Fibroblast of skin of right biceps (primary cell): ENCODE measurements around the gene TEX54.
"Not testable (repeated sequence)": the region's sequence is repeated elsewhere in the genome, so short reads cannot be mapped to it uniquely, and the experiment has no call there.

Experiments
- DNase-seq: peaks from one replicate; pipeline ENCODE4 v3.0.0-alpha.2; 2013

The TEX54 gene

DNA sequence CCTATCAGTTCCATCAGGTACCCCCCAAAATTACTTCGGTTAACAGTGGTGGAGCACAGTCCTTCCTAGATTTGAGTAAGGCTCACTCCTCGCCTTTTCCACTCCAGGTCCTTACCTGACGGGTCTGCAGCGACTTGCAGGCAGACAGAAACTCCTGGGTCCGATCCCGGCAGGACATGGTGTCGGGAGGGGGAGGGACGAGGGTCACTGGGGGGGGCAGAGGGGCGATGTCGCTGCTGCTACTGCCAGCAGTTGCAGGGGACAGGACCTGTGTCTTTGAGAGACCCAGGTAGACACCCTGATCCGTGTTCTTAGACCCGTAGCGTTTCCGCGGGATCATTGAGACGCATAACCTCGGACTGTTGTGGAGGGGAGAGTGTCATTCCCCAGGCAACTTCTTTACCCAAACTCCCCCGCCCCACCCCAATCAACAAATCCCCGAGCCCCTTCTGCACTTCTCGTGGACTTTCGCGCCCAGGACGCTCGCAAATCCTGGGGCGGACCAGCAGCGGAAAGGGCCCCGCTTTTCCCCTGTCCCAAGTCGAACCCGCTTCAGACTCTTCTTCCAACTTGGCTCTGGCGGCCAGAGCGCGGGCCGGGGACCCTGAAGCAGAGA lies 1.6 kb downstream of the TEX54 start:
- no peak for DNase-seq

- DNase-seq, result not testable (repeated sequence)
Observed at GRCh38 chr11:62828130-62828529, 4.5 kb downstream of the TEX54 start.

GRCh38 chr11:62823677-62824076 lies 9.0 kb downstream of the TEX54 start:
- DNase-seq, result no peak

- DNase-seq, result no peak
Observed at GRCh38 chr11:62817129-62817528, 15.5 kb downstream of the TEX54 start.

GRCh38 chr11:62816557-62816956 lies 16.1 kb downstream of the TEX54 start:
- no peak for DNase-seq

- no peak for DNase-seq
Observed at GRCh38 chr11:62811659-62812058, 21.0 kb downstream of the TEX54 start.

GRCh38 chr11:62810748-62811147 lies 21.9 kb downstream of the TEX54 start:
- no peak for DNase-seq

- DNase-seq, result peak; percentile 13
Observed at GRCh38 chr11:62806611-62807121, 26.0 kb downstream of the TEX54 start.

- peak; percentile 26 for DNase-seq
Observed at GRCh38 chr11:62805961-62806441, 26.6 kb downstream of the TEX54 start.

- peak; percentile 92 for DNase-seq
Observed at GRCh38 chr11:62805076-62805892, 27.4 kb downstream of the TEX54 start, which contains the start of gene NXF1. NXF1 (minus strand) TSS chr11:62805440; CDS start chr11:62805356, 84 bp downstream.

DNA sequence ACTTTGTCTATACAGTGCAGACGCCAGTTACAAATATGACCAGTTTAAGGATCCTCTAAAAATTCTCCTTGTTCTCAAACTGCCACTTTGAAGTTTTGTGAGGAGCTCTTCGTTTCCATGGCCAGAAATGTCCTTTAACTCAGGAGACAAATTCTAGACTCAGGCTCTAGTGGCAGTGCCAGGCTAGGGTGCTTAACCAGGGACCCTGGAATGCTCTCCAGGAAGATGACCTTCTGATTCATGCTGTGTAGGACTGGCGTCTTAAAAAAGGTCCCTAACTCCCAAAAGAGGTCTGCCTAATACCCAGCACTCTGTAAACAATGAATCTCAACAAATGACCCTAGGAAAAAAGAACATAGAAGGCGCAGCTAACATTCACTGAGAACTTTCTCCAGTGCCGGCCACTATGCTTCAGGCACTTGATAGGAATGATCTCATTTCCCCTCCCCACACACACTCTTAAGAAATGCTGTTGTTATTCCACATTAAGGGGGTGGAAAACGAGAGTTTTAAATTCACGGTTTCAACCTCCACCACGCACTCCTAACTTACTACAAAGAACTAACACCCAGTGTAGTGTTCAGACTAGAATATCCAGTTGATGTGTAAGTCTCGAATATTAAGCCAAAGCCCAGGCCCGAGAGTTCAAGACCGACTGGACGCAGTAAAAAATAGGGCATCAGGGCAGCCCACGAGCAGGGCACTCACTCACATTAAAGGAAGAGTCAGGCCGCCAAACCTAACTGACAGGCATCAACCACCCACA lies 28.1 kb downstream of the TEX54 start:
- DNase-seq, result peak; percentile 28

DNA sequence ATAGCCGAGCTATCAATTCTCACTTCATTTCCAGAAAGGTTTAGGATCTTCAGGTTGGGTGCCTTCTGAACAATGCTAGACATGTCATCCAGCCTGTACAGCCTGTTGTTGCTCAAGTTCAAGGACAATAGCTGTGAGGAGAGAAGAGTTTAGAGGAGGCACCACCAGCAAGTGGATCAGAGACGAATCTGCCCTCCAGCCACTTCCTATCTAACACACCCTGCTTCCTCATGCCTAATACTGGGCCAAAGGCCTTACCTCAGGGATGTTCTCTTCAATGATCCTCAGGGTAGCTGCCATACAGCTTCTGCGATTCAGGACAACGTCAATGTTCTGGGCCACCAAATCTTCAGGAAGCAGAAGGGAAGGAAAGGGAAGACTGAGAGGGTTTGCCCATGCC lies 31.6 kb downstream of the TEX54 start:
- no peak for DNase-seq

DNA sequence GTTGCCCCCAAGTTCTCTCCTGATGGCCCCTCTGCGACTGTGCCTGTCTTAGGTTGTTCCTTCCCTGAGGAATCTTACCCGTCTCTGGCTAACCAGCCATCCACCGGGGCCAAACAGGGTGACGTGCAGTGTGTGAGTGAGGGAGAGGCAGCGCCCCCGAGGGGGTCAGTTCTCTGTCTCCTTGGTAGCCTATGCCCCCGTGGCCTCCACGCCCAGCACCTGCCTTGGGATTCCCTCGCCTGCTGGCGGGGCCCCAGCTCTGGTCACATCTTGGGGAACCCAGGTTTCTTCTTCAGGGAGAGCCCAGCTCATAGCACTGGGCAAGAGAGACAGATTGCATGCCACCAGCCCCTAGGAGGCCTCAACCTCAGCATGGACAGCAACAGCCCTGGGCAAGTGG lies 33.2 kb downstream of the TEX54 start:
- DNase-seq, result no peak

GRCh38 chr11:62796281-62796680 lies 36.4 kb downstream of the TEX54 start:
- DNase-seq, result no peak

- no peak for DNase-seq
Observed at GRCh38 chr11:62794201-62794775, 38.4 kb downstream of the TEX54 start.

GRCh38 chr11:62792202-62792575 lies 40.5 kb downstream of the TEX54 start:
- DNase-seq, result peak; percentile 10

DNA sequence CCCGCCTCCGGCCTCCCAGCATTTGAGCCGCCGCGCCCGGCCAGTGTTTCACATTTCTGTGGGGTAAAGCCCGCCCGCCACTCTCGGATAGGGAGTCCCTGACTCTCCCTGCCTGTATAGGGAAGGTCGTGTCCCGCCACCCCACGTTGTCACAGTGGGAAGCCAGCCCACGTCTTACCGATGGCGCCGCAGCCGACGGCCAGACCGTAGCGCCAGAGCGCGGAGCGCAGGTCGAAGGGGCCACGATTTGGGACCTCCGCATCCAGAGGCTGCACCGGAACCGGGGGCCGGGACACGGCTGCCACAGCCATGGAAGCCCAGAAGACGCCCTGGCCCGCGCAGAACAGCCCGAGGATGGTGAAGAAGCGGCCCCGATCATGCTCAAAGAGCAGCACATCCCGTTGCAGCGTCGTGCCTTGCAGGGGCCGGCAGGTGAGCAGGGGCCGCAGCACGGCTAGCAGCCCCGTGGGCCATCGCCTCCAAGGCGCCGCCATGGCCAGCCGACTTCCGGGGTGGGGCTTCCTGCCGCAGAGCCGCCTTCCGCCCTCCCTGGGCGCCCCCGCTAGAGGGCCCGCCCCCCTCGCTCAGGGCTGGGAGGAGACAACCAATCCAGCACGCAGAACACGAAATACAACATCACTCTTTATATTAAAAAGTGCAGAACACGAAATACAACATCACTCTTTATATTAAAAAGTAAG lies 41.0 kb downstream of the TEX54 start, which contains the start of gene TMEM223:
Gene TMEM223, minus strand, starts transcription at position 506 of the 701 bp plus-strand sequence. Its CDS starts 12 bp downstream, at position 494.
- peak; percentile 79 for DNase-seq

DNA sequence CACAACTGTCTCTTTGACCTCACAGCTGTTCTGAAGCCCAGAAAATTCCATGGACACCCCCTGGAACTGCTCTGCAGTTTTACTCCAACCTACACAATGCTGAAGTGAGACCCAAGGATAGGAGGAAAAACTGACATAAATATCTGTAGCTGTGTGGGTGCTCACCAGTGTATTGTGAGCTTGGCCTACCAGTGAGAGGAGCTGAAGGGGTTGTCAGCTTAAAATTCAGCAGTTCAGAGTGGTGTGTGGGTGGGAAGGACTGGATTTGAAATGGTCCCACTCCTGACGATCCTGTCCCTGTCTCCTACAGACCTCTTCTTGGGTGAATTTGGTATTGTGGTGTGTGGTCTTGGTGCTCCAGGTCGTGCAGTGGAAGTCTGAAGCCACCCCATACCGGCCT lies 43.1 kb downstream of the TEX54 start:
- DNase-seq, result no peak

DNA sequence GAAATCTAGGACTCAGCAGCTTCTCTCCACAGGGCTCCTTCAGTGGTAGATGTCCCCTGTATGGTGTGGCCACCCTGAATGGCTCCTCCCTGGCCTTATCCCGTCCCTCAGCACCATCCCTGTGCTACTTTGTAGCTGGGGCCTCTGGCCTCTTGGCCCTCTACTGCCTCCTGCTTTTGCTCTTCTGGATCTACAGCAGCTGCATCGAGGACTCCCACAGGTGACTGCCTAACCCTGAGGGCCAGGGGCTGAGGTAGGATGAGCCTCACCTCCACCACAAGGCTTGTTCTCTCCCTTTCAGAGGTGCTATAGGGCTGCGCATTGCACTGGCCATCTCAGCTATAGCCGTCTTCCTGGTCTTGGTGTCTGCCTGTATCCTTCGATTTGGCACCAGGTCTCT lies 43.6 kb downstream of the TEX54 start:
- no peak for DNase-seq

DNA sequence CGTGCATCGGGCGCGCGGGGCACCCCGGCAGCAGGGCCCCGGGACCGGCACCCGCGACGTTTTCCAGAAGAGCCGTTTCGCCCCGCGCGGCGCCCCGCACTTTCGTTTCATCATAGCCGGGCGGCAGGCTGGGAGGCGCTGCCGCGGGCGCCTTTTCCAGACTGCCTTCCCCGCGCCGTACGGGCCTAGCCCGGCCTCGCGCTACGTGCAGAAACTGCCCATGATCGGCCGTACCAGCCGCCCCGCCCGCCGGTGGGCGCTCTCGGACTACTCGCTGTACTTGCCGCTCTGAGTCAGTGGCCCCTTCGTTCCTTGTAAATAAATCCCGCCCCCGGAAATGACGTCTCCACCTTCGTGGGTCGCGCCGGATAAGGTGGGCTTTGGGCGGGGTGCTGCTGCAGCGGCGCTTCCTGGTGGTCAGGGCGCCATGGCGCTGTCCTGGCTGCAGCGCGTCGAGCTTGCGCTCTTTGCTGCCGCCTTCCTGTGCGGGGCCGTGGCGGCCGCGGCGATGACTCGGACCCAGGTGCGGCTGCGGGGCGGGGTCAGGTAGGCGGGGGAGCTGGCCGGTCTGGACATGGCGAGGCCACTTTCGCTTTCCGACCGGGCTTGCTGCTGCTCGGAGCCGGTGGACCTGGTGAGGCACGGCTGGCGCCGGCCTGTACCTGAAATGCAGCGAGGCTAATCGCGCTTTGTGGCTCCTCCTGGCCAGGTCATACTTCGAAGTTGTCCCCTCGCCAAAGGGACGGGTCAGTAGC lies 45.5 kb downstream of the TEX54 start, which contains the start of gene TMEM179B:
Gene TMEM179B, plus strand, starts transcription at position 398 of the 755 bp plus-strand sequence. Its CDS starts 30 bp downstream, at position 428.
- peak; percentile 98 for DNase-seq
